HL-60 (cell line): ENCODE measurements around the gene ADGRA1.

Experiments used
- DNase-seq, 2 experiments: peaks; one replicate each; pipeline ENCODE4 v3.0.0-alpha.2; 2010 to 2020; ENCODE audit warnings: low read depth in 1 of 2, low spot score in 1 of 2
- H3K27ac ChIP-seq: fragments of 250-450 bp; sonication (Bioruptor Pico); replicated peaks from 2 replicates; pipeline ENCODE4 v1.5.1; 2020; ENCODE audit warnings: mild to moderate bottlenecking, moderate library complexity
- H3K27me3 ChIP-seq: fragments of 250-450 bp; sonication (Bioruptor Pico); 2 replicates; pipeline ENCODE4 v1.5.1; 2021; ENCODE audit warnings: mild to moderate bottlenecking, moderate library complexity; ENCODE audit not compliant: insufficient read depth, poor library complexity, severe bottlenecking
- H3K4me3 ChIP-seq: replicated peaks from 2 replicates; pipeline ENCODE4 v1.5.1; 2011; ENCODE audit warnings: mild to moderate bottlenecking, control low read depth, low read length; ENCODE audit not compliant: insufficient read depth
- CTCF ChIP-seq: IDR thresholded peaks from one replicate; pipeline ENCODE4 v1.5.1; 2011; ENCODE audit warnings: low read length, control low read depth, inconsistent platforms; ENCODE audit not compliant: insufficient read depth
- GABPA ChIP-seq: IDR thresholded peaks from 2 replicates; pipeline ENCODE4 v1.6.1; 2012; ENCODE audit warnings: low read depth
- POLR2AphosphoS5 ChIP-seq: IDR thresholded peaks from 2 replicates; pipeline ENCODE4 v1.6.1; 2012; ENCODE audit warnings: low read depth
- REST ChIP-seq: IDR thresholded peaks from 2 replicates; pipeline ENCODE4 v1.6.1; 2012; ENCODE audit warnings: low read depth; ENCODE audit not compliant: insufficient replicate concordance
- SPI1 ChIP-seq: IDR thresholded peaks from 2 replicates; pipeline ENCODE4 v1.6.1; 2012; ENCODE audit warnings: low read depth, mild to moderate bottlenecking, borderline replicate concordance

Gene ADGRA1

GRCh38 chr10:133141958-133142340 lies 54.2 kb downstream of the ADGRA1 start:
- no peak for DNase-seq
- Histone ChIP-seq H3K27ac (no peak overlapping the region), H3K4me3 (no peak overlapping the region), H3K27me3 (peaks cover 5% of the 10 kb centered on the region)
- TF ChIP-seq CTCF (no peak), REST (no peak), POLR2AphosphoS5 (no peak), GABPA (no peak), SPI1 (no peak)

- Histone ChIP-seq H3K4me3 (no peak overlapping the region), H3K27me3 (peaks cover 11% of the 10 kb centered on the region), H3K27ac (no peak overlapping the region)
- TF ChIP-seq REST (no peak), GABPA (no peak), SPI1 (no peak), POLR2AphosphoS5 (no peak), CTCF (no peak)
- DNase-seq, result no peak
These were observed 54.9 kb downstream of the ADGRA1 start for GRCh38 chr10:133142523-133143199.

GRCh38 chr10:133143200-133143533 lies 55.4 kb downstream of the ADGRA1 start:
- DNase-seq, result no peak
- TF ChIP-seq REST (no peak), POLR2AphosphoS5 (no peak), SPI1 (no peak), CTCF (no peak), GABPA (no peak)
- Histone ChIP-seq H3K4me3 (no peak overlapping the region), H3K27me3 (peaks cover 11% of the 10 kb centered on the region), H3K27ac (no peak overlapping the region)
